Osteocyte (in vitro differentiated cells): Measurements from ENCODE around the gene DUSP16. TPM values are rescaled to one million over a fixed set of nuclear protein-coding genes. Genes with fewer than 3 reads are reported as not detected.

Source experiments
- DNase-seq: peaks from one replicate; pipeline ENCODE4 v3.0.0; 2021; ENCODE audit warnings: mixed read lengths; ENCODE audit not compliant: unreplicated experiment; ENCODE audit errors: extremely low spot score
- H3K27ac Mint-ChIP-seq: one replicate; pipeline ENCODE4 v1.8.0; 2021; ENCODE audit warnings: mild to moderate bottlenecking, mixed read lengths; ENCODE audit not compliant: unreplicated experiment
- H3K27me3 Mint-ChIP-seq: one replicate; pipeline ENCODE4 v1.8.0; 2021; ENCODE audit warnings: mixed read lengths; ENCODE audit not compliant: unreplicated experiment
- H3K36me3 Mint-ChIP-seq: one replicate; pipeline ENCODE4 v1.8.0; 2021; ENCODE audit warnings: mixed read lengths; ENCODE audit not compliant: unreplicated experiment
- H3K4me1 Mint-ChIP-seq: one replicate; pipeline ENCODE4 v1.8.0; 2021; ENCODE audit warnings: mixed read lengths; ENCODE audit not compliant: unreplicated experiment
- H3K4me3 Mint-ChIP-seq: one replicate; pipeline ENCODE4 v1.8.0; 2021; ENCODE audit warnings: mild to moderate bottlenecking, moderate library complexity, mixed read lengths; ENCODE audit not compliant: unreplicated experiment
- H3K9me3 Mint-ChIP-seq: one replicate; pipeline ENCODE4 v1.8.0; 2021; ENCODE audit warnings: mixed read lengths; ENCODE audit not compliant: unreplicated experiment
- total RNA-seq: library from RNA; stranded (reverse); gene quantifications from 2 replicates; pipeline ENCODE4 v1.2.1, GENCODE V29; 2021
- TF ChIP-seq, protein P1 (sequence below): fragments of 200-600 bp; sonication (generic); IDR thresholded peaks from 2 replicates; pipeline ENCODE4 v1.5.0; 2021; ENCODE audit warnings: antibody characterized with exemption, mild to moderate bottlenecking, moderate library complexity

DUSP16 gene
- total RNA-seq, 1 donor from 2014 or later, result 10.3 TPM

DNA sequence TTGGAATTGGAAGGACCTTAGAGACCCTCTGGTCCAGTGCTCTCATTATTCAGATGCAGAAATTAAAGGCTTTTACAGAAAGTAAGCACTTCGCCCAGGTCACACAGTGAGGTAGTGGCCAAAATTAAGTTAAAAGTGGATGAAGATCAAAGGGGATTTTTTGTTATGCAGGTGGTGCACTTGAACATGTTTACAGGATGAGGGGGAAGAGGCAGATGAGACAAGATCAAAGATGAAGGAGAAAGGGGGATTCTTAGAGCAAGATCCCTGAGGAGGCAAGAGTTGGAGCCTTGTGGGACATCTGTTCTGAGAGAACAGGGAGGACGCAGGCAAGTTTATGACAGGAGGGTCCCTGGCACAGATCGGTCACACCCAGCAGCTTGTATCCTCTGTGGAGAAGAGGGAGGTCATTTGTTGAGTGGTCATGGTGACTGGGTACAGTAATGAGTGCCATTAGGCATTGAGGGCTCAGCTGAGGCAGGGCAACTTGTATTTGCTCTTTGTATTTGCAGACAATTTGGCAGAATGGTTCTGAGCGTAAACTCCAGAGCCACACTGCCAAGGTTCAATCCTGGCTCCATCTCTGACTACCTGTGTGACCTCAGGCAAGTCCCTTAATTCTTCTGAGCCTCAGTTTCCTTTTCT lies 121.8 kb downstream of the DUSP16 start:
- no peak for DNase-seq
- no peak overlapping the region for H3K4me3 Mint-ChIP-seq
- H3K27me3 Mint-ChIP-seq, result no peaks in the 10 kb centered on the region
- H3K36me3 Mint-ChIP-seq, result peaks cover 15% of the 10 kb centered on the region
- no peaks in the 10 kb centered on the region for H3K9me3 Mint-ChIP-seq
- H3K27ac Mint-ChIP-seq, result peak overlapping the region; percentile 36
- TF ChIP-seq, protein P1, sequence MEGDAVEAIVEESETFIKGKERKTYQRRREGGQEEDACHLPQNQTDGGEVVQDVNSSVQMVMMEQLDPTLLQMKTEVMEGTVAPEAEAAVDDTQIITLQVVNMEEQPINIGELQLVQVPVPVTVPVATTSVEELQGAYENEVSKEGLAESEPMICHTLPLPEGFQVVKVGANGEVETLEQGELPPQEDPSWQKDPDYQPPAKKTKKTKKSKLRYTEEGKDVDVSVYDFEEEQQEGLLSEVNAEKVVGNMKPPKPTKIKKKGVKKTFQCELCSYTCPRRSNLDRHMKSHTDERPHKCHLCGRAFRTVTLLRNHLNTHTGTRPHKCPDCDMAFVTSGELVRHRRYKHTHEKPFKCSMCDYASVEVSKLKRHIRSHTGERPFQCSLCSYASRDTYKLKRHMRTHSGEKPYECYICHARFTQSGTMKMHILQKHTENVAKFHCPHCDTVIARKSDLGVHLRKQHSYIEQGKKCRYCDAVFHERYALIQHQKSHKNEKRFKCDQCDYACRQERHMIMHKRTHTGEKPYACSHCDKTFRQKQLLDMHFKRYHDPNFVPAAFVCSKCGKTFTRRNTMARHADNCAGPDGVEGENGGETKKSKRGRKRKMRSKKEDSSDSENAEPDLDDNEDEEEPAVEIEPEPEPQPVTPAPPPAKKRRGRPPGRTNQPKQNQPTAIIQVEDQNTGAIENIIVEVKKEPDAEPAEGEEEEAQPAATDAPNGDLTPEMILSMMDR, result no peak
- peaks cover 25% of the 10 kb centered on the region for H3K4me1 Mint-ChIP-seq

DNA sequence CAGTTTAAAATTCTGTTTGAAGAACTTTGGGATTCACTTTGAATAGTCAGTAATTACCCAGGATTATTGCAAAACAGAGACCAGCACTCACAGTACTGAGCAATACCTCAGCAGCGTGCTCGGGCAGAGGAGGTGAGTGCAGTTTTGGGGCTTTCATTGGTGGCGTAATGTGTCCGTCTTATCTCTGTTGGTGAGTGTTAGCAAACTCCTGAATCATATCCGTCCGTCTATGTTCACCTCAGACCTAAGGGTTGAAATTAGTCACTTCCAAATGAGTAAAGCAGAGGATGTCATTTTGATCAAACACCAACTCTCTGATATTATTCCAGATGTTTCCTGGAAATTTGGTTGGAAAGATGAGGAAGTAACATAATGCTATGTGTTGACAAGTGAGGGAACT lies 123.0 kb downstream of the DUSP16 start:
- peaks cover 27% of the 10 kb centered on the region for H3K4me1 Mint-ChIP-seq
- H3K4me3 Mint-ChIP-seq, result no peak overlapping the region
- TF ChIP-seq, protein P1, result no peak
- H3K27ac Mint-ChIP-seq, result no peak overlapping the region
- no peaks in the 10 kb centered on the region for H3K9me3 Mint-ChIP-seq
- DNase-seq, result no peak
- peaks cover 16% of the 10 kb centered on the region for H3K36me3 Mint-ChIP-seq
- H3K27me3 Mint-ChIP-seq, result no peaks in the 10 kb centered on the region

DNA sequence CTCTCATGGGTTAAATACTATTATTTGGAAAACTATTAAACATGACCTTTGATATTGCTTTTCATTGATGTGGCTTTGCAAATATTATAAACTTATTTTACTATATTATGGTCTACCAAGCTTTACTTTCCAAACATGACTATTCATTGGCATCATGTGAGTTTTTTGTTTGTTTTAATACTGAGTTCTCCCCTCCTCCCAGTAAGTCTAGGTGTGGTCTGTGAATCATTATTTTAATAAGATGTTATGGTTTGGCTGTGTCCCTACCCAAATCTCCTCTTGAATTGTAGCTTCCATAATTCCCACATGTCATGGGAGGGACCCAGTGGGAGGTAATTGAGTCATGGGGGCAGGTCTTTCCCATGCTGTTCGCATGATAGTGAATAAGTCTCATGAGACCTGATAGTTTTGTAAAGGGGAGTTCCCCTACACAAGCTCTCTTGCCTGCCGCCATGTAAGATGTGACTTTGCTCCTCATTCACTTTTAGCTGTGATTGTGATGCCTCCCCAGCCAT lies 125.8 kb downstream of the DUSP16 start:
- Mint-ChIP-seq H3K9me3 (no peaks in the 10 kb centered on the region), H3K4me1 (peaks cover 39% of the 10 kb centered on the region), H3K27me3 (no peaks in the 10 kb centered on the region), H3K27ac (no peak overlapping the region), H3K36me3 (peaks cover 16% of the 10 kb centered on the region), H3K4me3 (no peak overlapping the region)
- no peak for DNase-seq
- TF ChIP-seq, protein P1, result no peak

DNA sequence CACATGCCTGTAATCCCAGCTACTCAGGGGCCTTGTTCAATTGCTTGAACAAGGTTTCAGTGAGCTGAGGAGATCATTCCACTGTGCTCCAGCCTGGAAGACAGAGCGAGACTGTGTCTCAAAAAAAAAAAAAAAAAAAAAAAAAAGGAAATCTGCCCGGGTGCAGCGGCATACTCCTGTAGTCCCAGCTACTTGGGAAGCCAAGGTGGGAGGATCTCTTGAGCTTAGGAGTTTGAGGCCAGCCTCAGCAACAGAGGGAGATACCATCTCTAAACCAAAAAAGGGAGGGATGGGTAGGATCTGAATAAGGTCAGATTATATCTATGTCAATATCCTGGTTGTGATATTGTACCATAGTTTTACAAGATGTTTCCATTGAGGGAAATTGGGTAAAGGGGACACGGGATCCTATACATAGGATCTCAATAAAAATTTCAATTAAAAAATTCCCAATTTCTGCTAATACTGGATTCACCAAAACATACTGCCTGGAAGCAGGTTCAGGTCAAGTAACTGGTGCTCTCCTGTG lies 129.4 kb downstream of the DUSP16 start:
- TF ChIP-seq, protein P1, result no peak
- Mint-ChIP-seq H3K4me1 (peaks cover 40% of the 10 kb centered on the region), H3K27me3 (no peaks in the 10 kb centered on the region), H3K27ac (no peak overlapping the region), H3K36me3 (peaks cover 16% of the 10 kb centered on the region), H3K4me3 (no peak overlapping the region), H3K9me3 (no peaks in the 10 kb centered on the region)
- DNase-seq, result no peak

DNA sequence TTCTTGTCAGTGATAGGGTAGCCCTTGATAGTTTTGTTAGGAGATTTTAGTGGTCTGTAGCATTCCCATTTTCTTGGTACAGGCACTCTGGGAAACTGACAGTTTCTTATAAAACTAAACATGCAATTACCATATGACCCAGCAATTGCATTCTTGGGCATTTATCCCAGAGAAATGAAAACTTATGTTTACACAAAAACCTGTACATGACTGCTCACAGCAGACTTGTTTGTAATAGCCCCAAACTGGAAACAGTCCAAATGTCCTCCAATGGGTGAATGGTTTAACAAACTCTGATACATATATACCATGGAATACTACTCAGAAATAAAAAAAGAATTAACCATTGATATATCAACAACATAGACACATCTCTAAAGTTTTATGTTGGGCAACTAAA lies 130.3 kb downstream of the DUSP16 start:
- Mint-ChIP-seq H3K4me3 (no peak overlapping the region), H3K27ac (peak overlapping the region; percentile 71), H3K36me3 (peaks cover 14% of the 10 kb centered on the region), H3K9me3 (no peaks in the 10 kb centered on the region), H3K27me3 (no peaks in the 10 kb centered on the region), H3K4me1 (peaks cover 40% of the 10 kb centered on the region)
- DNase-seq, result no peak
- TF ChIP-seq, protein P1, result no peak
